HUES64 (cell line): ENCODE measurements around the gene RUSF1.
"Not testable (repeated sequence)": the region's sequence is repeated elsewhere in the genome, so short reads cannot be mapped to it uniquely, and the experiment has no call there.

Experiments
- H3K27ac ChIP-seq: 2 replicates; pipeline ENCODE4 v1.7.0; 2013; ENCODE audit warnings: low read depth, low read length, inconsistent platforms
- H3K27me3 ChIP-seq: 2 replicates; pipeline ENCODE4 v1.6.1; 2013; ENCODE audit warnings: mild to moderate bottlenecking, low read length; ENCODE audit not compliant: insufficient read depth
- H3K36me3 ChIP-seq: 2 replicates; pipeline ENCODE4 v1.6.1; 2013; ENCODE audit warnings: mild to moderate bottlenecking, low read length; ENCODE audit not compliant: insufficient read depth
- H3K4me1 ChIP-seq: 2 replicates; pipeline ENCODE4 v1.6.1; 2013; ENCODE audit warnings: mild to moderate bottlenecking, low read length, moderate library complexity; ENCODE audit not compliant: insufficient read depth
- H3K4me3 ChIP-seq: 2 replicates; pipeline ENCODE4 v1.5.1; 2013; ENCODE audit warnings: mild to moderate bottlenecking, low read length, moderate library complexity
- H3K9ac ChIP-seq: 2 replicates; pipeline ENCODE4 v1.6.1; 2013; ENCODE audit warnings: mild to moderate bottlenecking, low read depth, low read length
- H3K9me3 ChIP-seq: 2 replicates; pipeline ENCODE4 v1.6.1; 2013; ENCODE audit warnings: low read depth, low read length; ENCODE audit not compliant: insufficient read depth
- WGBS: fragments of 150-250, 120-280 bp; methylation state at CpG from one replicate; pipeline ENCODE4 v1.1.7; 2013; ENCODE audit warnings: missing lambda C conversion rate; 5-methylcytosine and 5-hydroxymethylcytosine counted together

Gene RUSF1

GRCh38 chr16:31530405-31530804 lies 22.2 kb upstream of the RUSF1 start:
- H3K4me3 ChIP-seq, result peak overlapping the region; percentile 69; the same call in 1 of the 2 replicates
- peaks cover 39% of the 10 kb centered on the region for H3K27me3 ChIP-seq
- H3K9ac ChIP-seq, result no peak overlapping the region
- no peaks in the 10 kb centered on the region for H3K9me3 ChIP-seq
- H3K4me1 ChIP-seq, result peaks cover 17% of the 10 kb centered on the region; the same call in 1 of the 2 replicates
- no peak overlapping the region for H3K27ac ChIP-seq
- no peaks in the 10 kb centered on the region for H3K36me3 ChIP-seq
- 84% methylated on average over 4 of the region's 5 CpGs for WGBS

DNA sequence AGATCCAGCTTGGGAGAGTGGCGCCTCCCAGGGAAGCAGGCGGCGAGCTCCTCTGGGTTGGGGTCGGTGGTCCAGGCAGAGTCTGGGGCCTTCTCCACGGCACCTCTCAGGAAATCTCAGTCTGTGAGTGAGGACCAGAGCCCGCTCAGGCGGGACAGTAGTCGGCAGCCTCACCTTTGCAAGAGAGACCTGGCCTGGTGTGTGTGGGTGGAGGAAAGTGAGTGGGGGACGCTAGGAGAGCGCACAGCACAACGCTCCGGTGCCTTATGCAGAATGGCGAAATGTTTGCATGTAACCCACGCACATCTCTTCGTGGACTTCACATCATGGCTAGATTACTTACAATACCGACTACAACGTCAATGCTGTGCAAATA lies 21.7 kb upstream of the RUSF1 start:
- H3K9ac ChIP-seq, result peak overlapping the region; percentile 65
- peak overlapping the region; percentile 69 for H3K4me3 ChIP-seq

DNA sequence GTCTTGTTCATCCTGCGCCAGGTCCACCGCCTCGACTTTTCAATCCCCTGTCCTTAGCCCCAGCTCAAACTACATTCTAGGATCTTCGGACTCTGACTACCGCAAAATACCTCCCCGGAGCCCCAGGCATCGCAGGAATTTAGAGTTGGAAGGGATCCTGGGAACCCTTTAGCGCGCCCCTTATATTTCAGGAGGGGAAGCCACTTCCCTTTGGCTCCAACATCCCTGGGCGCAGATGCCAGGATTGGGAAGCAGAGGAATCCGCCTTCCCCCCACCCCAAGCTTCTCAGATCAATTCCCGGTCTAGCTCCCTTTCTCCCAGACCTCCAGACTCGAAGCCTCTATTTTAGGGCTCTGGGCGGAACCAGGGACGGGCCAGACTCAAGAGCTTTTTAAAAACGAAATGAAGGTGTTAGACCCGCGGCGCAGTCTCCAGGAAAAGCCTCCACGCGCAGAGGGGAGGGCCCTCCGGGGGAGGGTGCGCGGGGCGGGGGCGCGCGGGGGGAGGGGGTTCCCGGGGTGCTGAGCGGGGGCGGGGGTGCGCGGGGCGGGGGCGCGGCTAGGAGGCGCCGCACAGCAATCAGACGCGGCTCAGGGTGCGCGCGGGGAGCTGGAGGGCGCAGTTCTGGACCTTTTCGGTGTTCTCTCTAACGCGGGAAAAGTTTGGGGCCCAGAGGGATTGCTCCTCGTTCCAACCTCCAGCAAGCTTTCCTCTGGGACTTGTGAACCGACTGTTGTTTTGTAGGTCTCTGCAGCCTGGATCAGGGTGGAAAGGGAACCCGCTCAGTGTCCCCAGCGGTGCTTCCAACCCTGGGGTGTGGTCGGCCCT lies 21.1 kb upstream of the RUSF1 start:
- 2% methylated on average over 48 of the region's 52 CpGs for WGBS
- H3K4me1 ChIP-seq, result peaks cover 17% of the 10 kb centered on the region; the same call in 1 of the 2 replicates
- H3K27ac ChIP-seq, result no peak overlapping the region
- peak overlapping the region; percentile 65 for H3K9ac ChIP-seq
- peaks cover 38% of the 10 kb centered on the region for H3K27me3 ChIP-seq
- no peaks in the 10 kb centered on the region for H3K9me3 ChIP-seq
- no peaks in the 10 kb centered on the region for H3K36me3 ChIP-seq
- H3K4me3 ChIP-seq, result peak overlapping the region; percentile 69

More for the DNA sequence above, 21.7 kb upstream of the RUSF1 start:
- Histone ChIP-seq H3K9me3 (no peaks in the 10 kb centered on the region), H3K27ac (no peak overlapping the region), H3K36me3 (no peaks in the 10 kb centered on the region), H3K4me1 (peaks cover 17% of the 10 kb centered on the region; the same call in 1 of the 2 replicates), H3K27me3 (peaks cover 38% of the 10 kb centered on the region)
- 47% methylated on average over 17 of the region's 17 CpGs for WGBS

- Histone ChIP-seq H3K4me3 (peak overlapping the region; percentile 62), H3K9ac (0 out of 2 replicates have a peak overlapping the region, but pooled peaks have one; percentile 37)
- 33% methylated on average over 11 of the region's 11 CpGs for WGBS
Measured at GRCh38 chr16:31528523-31529107, 20.4 kb upstream of the RUSF1 start.

GRCh38 chr16:31527734-31528274 lies 19.6 kb upstream of the RUSF1 start, which contains the start of gene AHSP:
TSS of gene AHSP (plus strand) at chr16:31527900. CDS start at chr16:31528140, 240 bp downstream.
- Histone ChIP-seq H3K9ac (no peak within 1 kb of the TSS), H3K27me3 (peaks cover 38% of the 10 kb centered on the region), H3K9me3 (no peaks in the 10 kb centered on the region), H3K27ac (no peak within 1 kb of the TSS; the same call in 1 of the 2 replicates), H3K36me3 (no peaks in the 10 kb centered on the region), H3K4me3 (peak within 1 kb of the TSS; percentile 62), H3K4me1 (peaks cover 17% of the 10 kb centered on the region; the same call in 1 of the 2 replicates)
- WGBS, result 33% methylated on average over 6 of the region's 6 CpGs

More at GRCh38 chr16:31528523-31529107, 20.4 kb upstream of the RUSF1 start:
- no peak overlapping the region for H3K27ac ChIP-seq
- H3K9me3 ChIP-seq, result no peaks in the 10 kb centered on the region
- H3K27me3 ChIP-seq, result peaks cover 38% of the 10 kb centered on the region
- no peaks in the 10 kb centered on the region for H3K36me3 ChIP-seq
- H3K4me1 ChIP-seq, result peaks cover 17% of the 10 kb centered on the region; the same call in 1 of the 2 replicates

- 94% methylated on average over 3 of the region's 3 CpGs for whole genome bisulfite sequencing
Measured at GRCh38 chr16:31525113-31525512, 16.9 kb upstream of the RUSF1 start.

DNA sequence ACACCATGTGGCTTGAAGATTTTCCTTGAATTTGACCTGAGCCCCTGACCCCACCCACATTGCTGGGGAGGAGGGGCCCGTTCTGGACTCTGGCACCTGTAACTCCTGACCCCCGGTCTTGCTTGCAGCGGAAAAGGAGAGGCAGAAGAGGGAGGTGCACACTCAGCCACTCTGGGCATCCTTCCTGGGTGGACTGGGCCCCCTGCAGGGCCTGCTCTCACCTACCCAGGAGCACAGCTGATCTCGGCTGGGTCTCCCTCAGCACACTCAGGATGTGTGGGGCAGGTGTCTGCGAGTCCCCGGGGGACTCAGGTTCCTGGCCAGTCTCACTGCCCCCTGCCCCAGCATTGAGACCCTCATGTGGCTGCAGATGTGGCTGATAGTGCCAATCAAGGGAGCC lies 15.6 kb upstream of the RUSF1 start:
- WGBS, result no CpG with 5 or more reads among the region's 6 CpGs
- peaks cover 15% of the 10 kb centered on the region for H3K27me3 ChIP-seq

More at GRCh38 chr16:31525113-31525512, 16.9 kb upstream of the RUSF1 start:
- Histone ChIP-seq H3K4me3 (no peak overlapping the region), H3K36me3 (no peaks in the 10 kb centered on the region), H3K27me3 (peaks cover 27% of the 10 kb centered on the region), H3K9me3 (no peaks in the 10 kb centered on the region), H3K4me1 (peaks cover 17% of the 10 kb centered on the region; the same call in 1 of the 2 replicates), H3K27ac (no peak overlapping the region), H3K9ac (no peak overlapping the region)

DNA sequence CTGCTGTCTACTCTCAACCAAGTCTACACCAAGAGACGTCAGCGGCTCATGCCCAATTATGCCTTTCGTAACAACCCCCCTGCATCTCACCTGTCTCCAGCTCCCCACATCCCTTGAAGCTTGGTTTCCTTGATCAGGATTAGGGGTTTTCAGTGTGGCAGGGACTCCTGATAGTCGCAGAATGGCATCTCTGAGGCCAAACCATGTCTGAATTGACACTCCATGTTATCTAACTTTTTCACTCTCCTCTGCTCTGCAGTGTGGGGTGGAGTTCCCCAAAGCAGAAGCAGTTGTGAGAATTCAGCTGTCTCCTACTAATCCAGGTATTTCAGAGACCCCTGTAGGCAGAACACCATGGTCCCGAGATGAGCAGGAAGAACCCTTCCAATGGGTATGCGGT lies 13.9 kb upstream of the RUSF1 start:
- Histone ChIP-seq H3K36me3 (no peaks in the 10 kb centered on the region), H3K27ac (no peak overlapping the region), H3K4me3 (no peak overlapping the region), H3K9me3 (0 out of 2 replicates have a peak, but pooled peaks cover 2% of the 10 kb centered on the region), H3K27me3 (no peaks in the 10 kb centered on the region), H3K4me1 (0 out of 2 replicates have a peak, but pooled peaks cover 3% of the 10 kb centered on the region), H3K9ac (no peak overlapping the region)
- WGBS, result 92% methylated on average over 6 of the region's 6 CpGs

More for the DNA sequence above, 15.6 kb upstream of the RUSF1 start:
- H3K9ac ChIP-seq, H3K9me3 ChIP-seq, H3K36me3 ChIP-seq, H3K27ac ChIP-seq, H3K4me3 ChIP-seq: not testable (repeated sequence)
- peaks cover 17% of the 10 kb centered on the region; the same call in 1 of the 2 replicates for H3K4me1 ChIP-seq

DNA sequence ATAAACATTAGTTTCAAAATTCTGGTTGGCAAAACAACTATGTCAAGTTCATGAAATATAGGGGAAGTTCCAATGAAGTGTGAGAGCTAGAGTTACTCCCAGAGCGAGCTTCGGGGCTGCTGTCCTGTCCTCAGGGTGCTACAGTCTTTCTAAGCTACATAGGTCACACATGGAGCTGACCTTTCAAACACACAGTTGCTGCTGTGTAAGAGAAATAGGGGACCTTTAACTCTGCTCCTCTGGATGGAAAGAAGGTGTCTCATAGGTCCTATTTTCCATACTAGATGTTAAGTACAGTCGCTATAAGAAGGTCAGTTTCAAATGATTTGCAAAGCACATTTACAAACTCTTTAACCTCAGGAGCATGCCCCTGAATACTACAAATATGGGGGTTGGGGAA lies 13.2 kb upstream of the RUSF1 start:
- 46% methylated on average over 2 of the region's 3 CpGs for WGBS
- Histone ChIP-seq H3K27me3 (no peaks in the 10 kb centered on the region), H3K36me3 (no peaks in the 10 kb centered on the region), H3K27ac (no peak overlapping the region), H3K9me3 (0 out of 2 replicates have a peak, but pooled peaks cover 4% of the 10 kb centered on the region), H3K4me1 (0 out of 2 replicates have a peak, but pooled peaks cover 3% of the 10 kb centered on the region), H3K4me3 (no peak overlapping the region), H3K9ac (no peak overlapping the region)

- Histone ChIP-seq H3K9ac (no peak overlapping the region), H3K9me3 (0 out of 2 replicates have a peak, but pooled peaks cover 4% of the 10 kb centered on the region), H3K36me3 (no peaks in the 10 kb centered on the region), H3K4me1 (0 out of 2 replicates have a peak, but pooled peaks cover 3% of the 10 kb centered on the region), H3K4me3 (no peak overlapping the region), H3K27ac (no peak overlapping the region), H3K27me3 (no peaks in the 10 kb centered on the region)
- 94% methylated on average over 2 of the region's 2 CpGs for WGBS
Measured at GRCh38 chr16:31519759-31520431, 11.7 kb upstream of the RUSF1 start.
